ENCODE data around the gene ITGA5. TPM values are rescaled to one million over a fixed set of nuclear protein-coding genes. Genes with fewer than 3 reads are reported as not detected.

Gene ITGA5
- total and polyA plus RNA-seq, 2 experiments from 2014 or later, result 7.3 to 23.7 TPM

GRCh38 chr12:54349036-54349435 lies 70.0 kb downstream of the ITGA5 start:
- H3K4me2 ChIP-seq, result no peak overlapping the region
- Mint-ChIP-seq H3K36me3 (ENCODE audit: low read depth) (peaks cover 47% of the 10 kb centered on the region), H3K9me3 (no peaks in the 10 kb centered on the region), H3K27me3 (ENCODE audit: insufficient read depth, low read depth, poor library complexity) (peaks cover 38% of the 10 kb centered on the region), H3K4me1 (peaks cover 51% of the 10 kb centered on the region), H3K27ac (no peak overlapping the region), H3K4me3 (no peak overlapping the region)
- no peaks in the 10 kb centered on the region for H3K9me2 ChIP-seq (ENCODE audit: insufficient read depth)
- H2AFZ ChIP-seq, result no peak overlapping the region
- peaks cover 47% of the 10 kb centered on the region for H3K4me1 ChIP-seq (ENCODE audit: insufficient read depth)
- H3K4me3 ChIP-seq, result no peak overlapping the region
- peaks cover 25% of the 10 kb centered on the region for H3K36me3 ChIP-seq (ENCODE audit: insufficient read depth)
- H3F3A ChIP-seq (replicated peaks; ENCODE audit: low read depth), result peaks cover 29% of the 10 kb centered on the region
- H3K79me2 ChIP-seq (replicated peaks; ENCODE audit: insufficient read depth), result no peaks in the 10 kb centered on the region
- no peak for ATAC-seq
- H3K27ac ChIP-seq (ENCODE audit: low read depth), result no peak overlapping the region
- TF ChIP-seq POLR2AphosphoS5 (IDR thresholded peaks at IDR 0.05; ENCODE audit: low read depth), result no peak
- TF ChIP-seq ZNF462 (CRISPR knock-in tag; IDR thresholded peaks at IDR 0.05), result no peak
- no peak for TF ChIP-seq STAT1 (IDR thresholded peaks at IDR 0.05; ENCODE audit: unreplicated experiment)
- TF ChIP-seq REST (IDR thresholded peaks at IDR 0.05; ENCODE audit: unreplicated experiment), result no peak
- TF ChIP-seq CREB1 (CRISPR knock-in tag; IDR thresholded peaks at IDR 0.05; ENCODE audit: low read depth), result no peak
- peaks cover 6% of the 10 kb centered on the region for H4K20me1 ChIP-seq (replicated peaks; ENCODE audit: insufficient read depth)
- H3K27me3 ChIP-seq (ENCODE audit: insufficient read depth), result peaks cover 33% of the 10 kb centered on the region; the same call in 1 of the 2 replicates
- DNase-seq (ENCODE audit: low spot score), result no peak

Other genes starting within 250 kb of the ITGA5 start
- gene SMUG1, start 230.3 kb downstream of the ITGA5 start, total RNA-seq (2014; rRNA removed; shearing (Covaris generic)), result 19.6 and 23.8 TPM in 2 replicates
- gene SMUG1, start 230.3 kb downstream of the ITGA5 start, polyA plus RNA-seq (2016; fragmentation: Nextera tagmentation; extraction: Ambion mirVana), result 21.8 and 23.1 TPM in 2 replicates
- gene CBX5, start 139.1 kb downstream of the ITGA5 start, total RNA-seq (2014; rRNA removed; shearing (Covaris generic)), result 193 and 212 TPM in 2 replicates
- 152 and 175 TPM in 2 replicates for gene CBX5, start 139.1 kb downstream of the ITGA5 start, polyA plus RNA-seq (2016; fragmentation: Nextera tagmentation; extraction: Ambion mirVana)
- gene HNRNPA1, start 138.5 kb downstream of the ITGA5 start, total RNA-seq (2014; rRNA removed; shearing (Covaris generic)), result 1,104 and 1,281 TPM in 2 replicates
- 2,363 and 2,576 TPM in 2 replicates for gene HNRNPA1, start 138.5 kb downstream of the ITGA5 start, polyA plus RNA-seq (2016; fragmentation: Nextera tagmentation; extraction: Ambion mirVana)
- 0.27 and 1.3 TPM in 2 replicates for gene NFE2, start 118.3 kb downstream of the ITGA5 start, total RNA-seq (2014; rRNA removed; shearing (Covaris generic))
- 1.8 and 3.0 TPM in 2 replicates for gene NFE2, start 118.3 kb downstream of the ITGA5 start, polyA plus RNA-seq (2016; fragmentation: Nextera tagmentation; extraction: Ambion mirVana)
- 72.5 and 91.2 TPM in 2 replicates for gene COPZ1, start 94.1 kb downstream of the ITGA5 start, total RNA-seq (2014; rRNA removed; shearing (Covaris generic))
- 72.7 and 79.9 TPM in 2 replicates for gene COPZ1, start 94.1 kb downstream of the ITGA5 start, polyA plus RNA-seq (2016; fragmentation: Nextera tagmentation; extraction: Ambion mirVana)
- gene GPR84, start 54.8 kb downstream of the ITGA5 start, total RNA-seq (2014; rRNA removed; shearing (Covaris generic)), result not detected in 2 replicates
- not detected in 2 replicates for gene GPR84, start 54.8 kb downstream of the ITGA5 start, polyA plus RNA-seq (2016; fragmentation: Nextera tagmentation; extraction: Ambion mirVana)
- 10.9 and 22.3 TPM in 2 replicates for gene ZNF385A, start 34.5 kb downstream of the ITGA5 start, total RNA-seq (2014; rRNA removed; shearing (Covaris generic))
- 19.6 and 21.7 TPM in 2 replicates for gene ZNF385A, start 34.5 kb downstream of the ITGA5 start, polyA plus RNA-seq (2016; fragmentation: Nextera tagmentation; extraction: Ambion mirVana)
- gene GTSF1, start 54.3 kb upstream of the ITGA5 start, total RNA-seq (2014; rRNA removed; shearing (Covaris generic)), result not detected in 2 replicates
- 1.3 and 2.3 TPM in 2 replicates for gene GTSF1, start 54.3 kb upstream of the ITGA5 start, polyA plus RNA-seq (2016; fragmentation: Nextera tagmentation; extraction: Ambion mirVana)
- not detected in 2 replicates for gene NCKAP1L, start 78.5 kb upstream of the ITGA5 start, total RNA-seq (2014; rRNA removed; shearing (Covaris generic))
- gene NCKAP1L, start 78.5 kb upstream of the ITGA5 start, polyA plus RNA-seq (2016; fragmentation: Nextera tagmentation; extraction: Ambion mirVana), result 0.12 TPM in 1 of 2 replicates, not detected in the other
- 0.59 and 2.2 TPM in 2 replicates for gene PDE1B, start 130.3 kb upstream of the ITGA5 start, total RNA-seq (2014; rRNA removed; shearing (Covaris generic))
- 0.28 and 0.52 TPM in 2 replicates for gene PDE1B, start 130.3 kb upstream of the ITGA5 start, polyA plus RNA-seq (2016; fragmentation: Nextera tagmentation; extraction: Ambion mirVana)
- 7.6 and 8.4 TPM in 2 replicates for gene PPP1R1A, start 169.4 kb upstream of the ITGA5 start, total RNA-seq (2014; rRNA removed; shearing (Covaris generic))
- 26.6 and 26.9 TPM in 2 replicates for gene PPP1R1A, start 169.4 kb upstream of the ITGA5 start, polyA plus RNA-seq (2016; fragmentation: Nextera tagmentation; extraction: Ambion mirVana)
- not detected in 2 replicates for gene LACRT, start 215.6 kb upstream of the ITGA5 start, total RNA-seq (2014; rRNA removed; shearing (Covaris generic))
- gene LACRT, start 215.6 kb upstream of the ITGA5 start, polyA plus RNA-seq (2016; fragmentation: Nextera tagmentation; extraction: Ambion mirVana), result not detected in 2 replicates
- not detected in 2 replicates for gene DCD, start 229.1 kb upstream of the ITGA5 start, total RNA-seq (2014; rRNA removed; shearing (Covaris generic))
- not detected in 2 replicates for gene DCD, start 229.1 kb upstream of the ITGA5 start, polyA plus RNA-seq (2016; fragmentation: Nextera tagmentation; extraction: Ambion mirVana)